ENCODE results near the gene PIK3R1. TPM values are rescaled to one million over a fixed set of nuclear protein-coding genes. Genes with fewer than 3 reads are reported as not detected.
A peak's percentile ranks its signal among the peaks of the same experiment; 100 is the strongest.

The PIK3R1 gene
- total and polyA plus RNA-seq, 4 experiments from 2014 or later = 92.6 to 152 (median 125) TPM

DNA sequence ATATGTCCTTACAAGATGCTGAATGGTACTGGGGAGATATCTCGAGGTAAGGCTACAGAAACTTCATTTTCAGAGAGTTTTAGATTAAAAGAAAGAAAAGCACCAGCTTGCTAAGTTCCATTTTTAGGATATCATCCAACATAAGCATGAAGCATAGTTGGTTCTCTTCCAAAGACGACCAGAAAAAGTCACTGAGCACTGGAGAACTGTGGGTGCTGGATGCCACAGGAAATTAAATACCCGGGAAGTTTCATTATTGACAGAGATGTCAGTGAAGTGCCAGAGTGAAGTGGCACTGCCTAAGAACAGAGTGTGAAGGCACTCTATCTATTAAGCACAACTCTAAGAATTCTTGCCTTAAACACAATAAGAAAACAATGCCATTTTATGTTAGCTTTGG is 76.8 kb downstream of the PIK3R1 start:
- Mint-ChIP-seq H3K36me3 (peaks cover 51 to 80% of the 10 kb centered on the region in 2 donors), H3K9me3 (no peaks in the 10 kb centered on the region), H3K27me3 (no peaks in the 10 kb centered on the region), H3K27ac (peak overlapping the region in 6 of 7 donors; percentile 10 to 85 (median 49)), H3K4me3 (peak overlapping the region in 1 of 8 donors; percentile 4), H3K4me1 (peaks cover 47 to 61% (median 53%) of the 10 kb centered on the region in 4 donors)
- no peak overlapping the region for H3K4me3 ChIP-seq (ENCODE audit: low read length in 2 of 2)
- intact Hi-C loops (cut with micrococcal nuclease) = no loop called here
- ChIA-PET POLR2A (ENCODE audit: partially characterized antibody) (interaction anchor here (0.6 to 1.3 kb wide), 2 partner anchors 8 to 11 kb away, joined by 3 read pairs; no protein-coding TSS in a partner anchor), CTCF (ENCODE audit: partially characterized antibody) (interaction anchor here (0.8 to 2.0 kb wide), 2 partner anchors 168 to 1046 kb away, joined by 3 to 6 read pairs; no protein-coding TSS in a partner anchor)
- no peak overlapping the region for H3K27ac ChIP-seq (ENCODE audit: low read depth, low read length)
- H3K27me3 ChIP-seq (ENCODE audit: insufficient read depth, low read length) = no peaks in the 10 kb centered on the region
- H3K9me3 ChIP-seq (ENCODE audit: control insufficient read depth in 1 of 2, low read length in 2 of 2) = no peaks in the 10 kb centered on the region
- H3K4me1 ChIP-seq (ENCODE audit: insufficient read depth, low read length) = peaks cover 47% of the 10 kb centered on the region
- no peak for DNase-seq
- H3K36me3 ChIP-seq (ENCODE audit: insufficient read depth, low read length) = peaks cover 50% of the 10 kb centered on the region

DNA sequence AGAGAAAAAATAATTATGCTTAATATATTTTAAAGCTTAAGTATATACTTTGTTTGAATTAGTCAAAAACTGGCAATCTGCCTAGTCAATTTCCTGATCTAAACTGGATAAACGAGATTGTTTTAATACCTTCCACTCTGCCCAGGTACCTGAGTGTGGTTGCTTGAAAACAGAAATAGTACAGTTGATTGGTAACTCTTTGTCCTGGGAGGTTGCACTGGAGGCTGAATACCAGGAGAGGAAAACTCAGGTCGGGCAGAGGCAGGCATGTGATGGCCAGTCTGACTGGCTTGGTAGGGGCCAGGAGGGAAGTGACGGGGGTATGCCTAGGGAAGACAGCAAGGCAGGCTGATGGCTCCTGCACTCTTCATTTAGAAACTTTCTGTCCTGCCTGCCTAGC is 80.2 kb downstream of the PIK3R1 start:
- Histone ChIP-seq H3K36me3 (ENCODE audit: insufficient read depth, low read length) (peaks cover 75% of the 10 kb centered on the region), H3K27me3 (ENCODE audit: insufficient read depth, low read length) (no peaks in the 10 kb centered on the region), H3K4me1 (ENCODE audit: insufficient read depth, low read length) (peaks cover 17% of the 10 kb centered on the region), H3K4me3 (ENCODE audit: low read length in 2 of 2) (no peak overlapping the region), H3K9me3 (ENCODE audit: control insufficient read depth in 1 of 2, low read length in 2 of 2) (no peaks in the 10 kb centered on the region), H3K27ac (ENCODE audit: low read depth, low read length) (no peak overlapping the region)
- DNase-seq = no peak
- H3K36me3 Mint-ChIP-seq = peaks cover 72 to 88% of the 10 kb centered on the region in 2 donors
- H3K4me1 Mint-ChIP-seq = peaks cover 26 to 41% (median 28%) of the 10 kb centered on the region in 4 donors
- ChIA-PET POLR2A (ENCODE audit: partially characterized antibody) (interaction anchor here (0.6 kb wide), 1 partner anchor 689 kb away, joined by 3 read pairs; no protein-coding TSS in a partner anchor), CTCF (ENCODE audit: partially characterized antibody) (interaction anchor here (0.6 to 5.7 kb wide), 2 partner anchors 9 to 948 kb away, joined by 3 to 29 read pairs; no protein-coding TSS in a partner anchor)
- H3K27me3 Mint-ChIP-seq = no peaks in the 10 kb centered on the region
- H3K4me3 Mint-ChIP-seq = peak overlapping the region in 1 of 8 donors; percentile 40
- peak overlapping the region; percentile 5 to 75 (median 44) for H3K27ac Mint-ChIP-seq
- H3K9me3 Mint-ChIP-seq = no peaks in the 10 kb centered on the region
- intact Hi-C loops (cut with micrococcal nuclease) = no loop called here

DNA sequence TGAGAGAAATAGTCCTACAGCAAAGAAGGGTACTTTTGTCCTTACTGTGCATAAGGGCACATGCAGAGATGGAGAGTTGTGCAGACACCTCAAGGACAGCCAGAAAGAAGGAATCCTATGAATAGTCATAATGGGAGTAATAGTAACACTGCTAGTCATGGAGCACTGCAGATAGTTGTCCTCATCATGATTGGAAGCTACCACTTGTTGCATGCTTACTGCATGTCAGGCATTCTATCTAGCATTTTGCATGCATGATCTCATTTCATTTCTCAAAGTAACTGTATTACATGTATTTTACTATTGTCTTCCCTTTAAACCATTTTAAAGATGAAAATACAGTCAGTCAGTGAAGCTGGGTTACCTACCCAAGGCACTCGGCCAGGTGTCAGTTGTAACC is 81.3 kb downstream of the PIK3R1 start:
- Histone ChIP-seq H3K36me3 (ENCODE audit: insufficient read depth, low read length) (peaks cover 75% of the 10 kb centered on the region), H3K27me3 (ENCODE audit: insufficient read depth, low read length) (no peaks in the 10 kb centered on the region), H3K9me3 (ENCODE audit: control insufficient read depth in 1 of 2, low read length in 2 of 2) (no peaks in the 10 kb centered on the region), H3K27ac (ENCODE audit: low read depth, low read length) (no peak overlapping the region), H3K4me1 (ENCODE audit: insufficient read depth, low read length) (peaks cover 6% of the 10 kb centered on the region), H3K4me3 (ENCODE audit: low read length in 2 of 2) (no peak overlapping the region)
- ChIA-PET POLR2A (ENCODE audit: partially characterized antibody) (no interaction called here), CTCF (ENCODE audit: partially characterized antibody) (interaction anchor here (5.7 kb wide), 1 partner anchor 10 kb away, joined by 29 read pairs; no protein-coding TSS in a partner anchor)
- Mint-ChIP-seq H3K36me3 (peaks cover 69 to 84% of the 10 kb centered on the region in 2 donors), H3K9me3 (no peaks in the 10 kb centered on the region), H3K4me1 (peaks cover 16 to 32% (median 21%) of the 10 kb centered on the region in 4 donors), H3K4me3 (no peak overlapping the region), H3K27ac (peak overlapping the region in 2 of 7 donors; percentile 47 to 60), H3K27me3 (no peaks in the 10 kb centered on the region)
- no peak for DNase-seq
- intact Hi-C loops (cut with micrococcal nuclease) = no loop called here

DNA sequence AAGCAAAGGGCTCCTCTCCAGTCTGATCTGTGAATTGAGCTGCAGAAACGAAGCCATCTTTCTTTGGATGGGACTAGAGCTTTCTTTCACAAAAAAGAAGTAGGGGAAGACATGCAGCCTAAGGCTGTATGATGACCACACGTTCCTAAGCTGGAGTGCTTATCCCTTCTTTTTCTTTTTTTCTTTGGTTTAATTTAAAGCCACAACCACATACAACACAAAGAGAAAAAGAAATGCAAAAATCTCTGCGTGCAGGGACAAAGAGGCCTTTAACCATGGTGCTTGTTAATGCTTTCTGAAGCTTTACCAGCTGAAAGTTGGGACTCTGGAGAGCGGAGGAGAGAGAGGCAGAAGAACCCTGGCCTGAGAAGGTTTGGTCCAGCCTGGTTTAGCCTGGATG is 82.1 kb downstream of the PIK3R1 start:
- H3K9me3 Mint-ChIP-seq = no peaks in the 10 kb centered on the region
- no peak for DNase-seq
- intact Hi-C loops (cut with micrococcal nuclease) = no loop called here
- H3K4me1 Mint-ChIP-seq = peaks cover 16 to 30% (median 20%) of the 10 kb centered on the region in 4 donors
- Histone ChIP-seq H3K4me1 (ENCODE audit: insufficient read depth, low read length) (peaks cover 3% of the 10 kb centered on the region), H3K4me3 (ENCODE audit: low read length in 2 of 2) (no peak overlapping the region), H3K27me3 (ENCODE audit: insufficient read depth, low read length) (no peaks in the 10 kb centered on the region), H3K36me3 (ENCODE audit: insufficient read depth, low read length) (peaks cover 69% of the 10 kb centered on the region), H3K9me3 (ENCODE audit: control insufficient read depth in 1 of 2, low read length in 2 of 2) (no peaks in the 10 kb centered on the region), H3K27ac (ENCODE audit: low read depth, low read length) (no peak overlapping the region)
- H3K27me3 Mint-ChIP-seq = no peaks in the 10 kb centered on the region
- peaks cover 68 to 82% of the 10 kb centered on the region in 2 donors for H3K36me3 Mint-ChIP-seq
- ChIA-PET CTCF (ENCODE audit: partially characterized antibody) (interaction anchor here (0.9 to 5.7 kb wide), 2 partner anchors 10 to 17 kb away, joined by 4 to 29 read pairs; no protein-coding TSS in a partner anchor), POLR2A (ENCODE audit: partially characterized antibody) (no interaction called here)
- H3K27ac Mint-ChIP-seq = peak overlapping the region in 1 of 7 donors; percentile 44
- no peak overlapping the region for H3K4me3 Mint-ChIP-seq

- POLR2A ChIA-PET (ENCODE audit: partially characterized antibody) = no interaction called here
- H3K4me1 Mint-ChIP-seq = peaks cover 24 to 37% (median 27%) of the 10 kb centered on the region in 4 donors
- Histone ChIP-seq H3K27ac (ENCODE audit: low read depth, low read length) (no peak overlapping the region), H3K4me3 (ENCODE audit: low read length in 2 of 2) (no peak overlapping the region), H3K4me1 (ENCODE audit: insufficient read depth, low read length) (peaks cover 6% of the 10 kb centered on the region), H3K9me3 (ENCODE audit: control insufficient read depth in 1 of 2, low read length in 2 of 2) (no peaks in the 10 kb centered on the region), H3K36me3 (ENCODE audit: insufficient read depth, low read length) (peaks cover 60% of the 10 kb centered on the region), H3K27me3 (ENCODE audit: insufficient read depth, low read length) (no peaks in the 10 kb centered on the region)
- H3K27me3 Mint-ChIP-seq = no peaks in the 10 kb centered on the region
- CTCF ChIA-PET (ENCODE audit: partially characterized antibody) = interaction anchor here (1.7 to 5.7 kb wide), 2 partner anchors 11 to 163 kb away, joined by 4 to 29 read pairs; no protein-coding TSS in a partner anchor
- H3K27ac Mint-ChIP-seq = peak overlapping the region in 3 of 7 donors; percentile 27 to 64 (median 37)
- H3K9me3 Mint-ChIP-seq = peaks cover 0 to 3% (median 0%) of the 10 kb centered on the region in 8 donors
- H3K4me3 Mint-ChIP-seq = no peak overlapping the region
- H3K36me3 Mint-ChIP-seq = peaks cover 63 to 78% of the 10 kb centered on the region in 2 donors
- DNase-seq = no peak
- intact Hi-C loops (cut with micrococcal nuclease) = no loop called here
Observed at GRCh38 chr5:68298479-68298878, 82.9 kb downstream of the PIK3R1 start.

DNA sequence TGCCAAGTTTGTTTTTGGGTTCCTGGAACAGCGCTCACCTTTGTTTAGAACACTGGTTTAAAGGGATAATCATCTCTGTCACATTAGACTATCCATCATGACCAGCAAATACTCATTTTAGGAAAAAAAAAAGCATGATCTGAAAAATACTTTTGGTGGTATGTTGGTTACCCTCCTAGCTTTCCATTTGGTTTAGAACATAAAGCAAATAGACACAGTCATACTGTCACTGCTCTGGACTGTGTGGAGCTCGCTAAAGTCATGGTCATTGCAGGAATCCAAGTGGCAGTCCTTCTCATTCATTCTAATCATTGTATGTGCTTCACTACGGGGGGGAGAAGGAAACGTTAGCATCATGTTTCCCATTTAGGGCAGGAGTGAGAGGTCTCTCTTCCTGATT is 83.5 kb downstream of the PIK3R1 start:
- Histone ChIP-seq H3K27ac (ENCODE audit: low read depth, low read length) (no peak overlapping the region), H3K27me3 (ENCODE audit: insufficient read depth, low read length) (no peaks in the 10 kb centered on the region), H3K4me1 (ENCODE audit: insufficient read depth, low read length) (peaks cover 6% of the 10 kb centered on the region), H3K36me3 (ENCODE audit: insufficient read depth, low read length) (peaks cover 54% of the 10 kb centered on the region), H3K4me3 (ENCODE audit: low read length in 2 of 2) (no peak overlapping the region), H3K9me3 (ENCODE audit: control insufficient read depth in 1 of 2, low read length in 2 of 2) (no peaks in the 10 kb centered on the region)
- Mint-ChIP-seq H3K36me3 (peaks cover 57 to 72% of the 10 kb centered on the region in 2 donors), H3K4me1 (peaks cover 24 to 43% (median 27%) of the 10 kb centered on the region in 4 donors), H3K27me3 (no peaks in the 10 kb centered on the region), H3K4me3 (no peak overlapping the region), H3K9me3 (peaks cover 0 to 3% (median 0%) of the 10 kb centered on the region in 8 donors), H3K27ac (peak overlapping the region in 1 of 7 donors; percentile 64)
- ChIA-PET CTCF (ENCODE audit: partially characterized antibody) (interaction anchor here (1.7 to 5.7 kb wide), 3 partner anchors 12 to 165 kb away, joined by 4 to 29 read pairs (median 10); no protein-coding TSS in a partner anchor), POLR2A (ENCODE audit: partially characterized antibody) (interaction anchor here (0.6 to 1.1 kb wide), 2 partner anchors 11 to 89 kb away, joined by 4 read pairs; no protein-coding TSS in a partner anchor)
- intact Hi-C loops (cut with micrococcal nuclease) = no loop called here
- no peak for DNase-seq

GRCh38 chr5:68299575-68299974 is 84.0 kb downstream of the PIK3R1 start:
- Histone ChIP-seq H3K36me3 (ENCODE audit: insufficient read depth, low read length) (peaks cover 50% of the 10 kb centered on the region), H3K27ac (ENCODE audit: low read depth, low read length) (no peak overlapping the region), H3K4me3 (ENCODE audit: low read length in 2 of 2) (no peak overlapping the region), H3K9me3 (ENCODE audit: control insufficient read depth in 1 of 2, low read length in 2 of 2) (no peaks in the 10 kb centered on the region), H3K4me1 (ENCODE audit: insufficient read depth, low read length) (peaks cover 6% of the 10 kb centered on the region), H3K27me3 (ENCODE audit: insufficient read depth, low read length) (no peaks in the 10 kb centered on the region)
- CTCF ChIA-PET (ENCODE audit: partially characterized antibody) = interaction anchor here (1.7 to 5.7 kb wide), 3 partner anchors 12 to 164 kb away, joined by 4 to 29 read pairs (median 10); no protein-coding TSS in a partner anchor
- no peak overlapping the region for H3K4me3 Mint-ChIP-seq
- H3K27me3 Mint-ChIP-seq = no peaks in the 10 kb centered on the region
- H3K4me1 Mint-ChIP-seq = peaks cover 24 to 43% (median 27%) of the 10 kb centered on the region in 4 donors
- H3K27ac Mint-ChIP-seq = peak overlapping the region in 1 of 7 donors; percentile 64
- peaks cover 0 to 3% (median 0%) of the 10 kb centered on the region in 8 donors for H3K9me3 Mint-ChIP-seq
- POLR2A ChIA-PET (ENCODE audit: partially characterized antibody) = interaction anchor here (0.6 to 1.1 kb wide), 2 partner anchors 11 to 89 kb away, joined by 4 read pairs; no protein-coding TSS in a partner anchor
- intact Hi-C loops (cut with micrococcal nuclease) = no loop called here
- H3K36me3 Mint-ChIP-seq = peaks cover 52 to 67% of the 10 kb centered on the region in 2 donors
- DNase-seq = no peak

Measured in CD4-positive, alpha-beta memory T cell (primary cell).